Body of pancreas (tissue), 4 donors: ENCODE data around the gene PRR29. TPM values are rescaled to one million over a fixed set of nuclear protein-coding genes. Genes with fewer than 3 reads are reported as not detected.

Source experiments
- ATAC-seq: fragments of 150-250 bp; one replicate; pipeline ENCODE4 v1.9.1; 2016
- DNase-seq, 4 donors: peaks; one replicate each; pipeline ENCODE4 v3.0.0-alpha.2; 2019
- H3K27ac ChIP-seq, 4 donors: fragments of 200-600 bp; sonication (generic); 1 replicate in 3 of 4; 2 replicates in 1 of 4; pipeline versions ENCODE4 v1.5.1 to v1.6.1; 2016 to 2019; ENCODE audit warnings: mild to moderate bottlenecking in 1 of 4, mixed read lengths in 1 of 4, moderate library complexity in 1 of 4
- H3K27me3 ChIP-seq, 2 donors: fragments of 200-600 bp; sonication (generic); one replicate each; pipeline ENCODE4 v1.6.0; 2016; ENCODE audit warnings: mild to moderate bottlenecking in 1 of 2
- H3K36me3 ChIP-seq, 2 donors: fragments of 200-600 bp; sonication (generic); replicated peaks in 1 of 2; 2 replicates each; pipeline ENCODE4 v1.5.1; 2016; ENCODE audit warnings: low read depth in 2 of 2; ENCODE audit not compliant: insufficient read depth in 1 of 2
- H3K4me1 ChIP-seq: fragments of 200-600 bp; sonication (generic); one replicate; pipeline ENCODE4 v1.6.0; 2016
- H3K4me3 ChIP-seq, 2 donors: fragments of 200-600 bp; sonication (generic); 1 replicate in 1 of 2; 2 replicates in 1 of 2; pipeline ENCODE4 v1.5.1; 2016 to 2019
- H3K9me3 ChIP-seq, 3 donors: fragments of 200-600 bp; sonication (generic); 1 replicate in 2 of 3; 2 replicates in 1 of 3; pipeline ENCODE4 v1.5.1; 2016
- POLR2A ChIP-seq, 3 donors: fragments of 450-650 bp; IDR thresholded peaks; one replicate each; pipeline ENCODE4 v1.6.1; 2016; ENCODE audit warnings: antibody characterized with exemption in 3 of 3, mild to moderate bottlenecking in 2 of 3
- WGBS, 2 donors: methylation state at CpG; one replicate each; pipeline ENCODE4 v1.1.5; 2017; 5-methylcytosine and 5-hydroxymethylcytosine counted together
- intact Hi-C: fragments of 100-400 bp; cut with DNase I; formaldehyde crosslinking; loops from one replicate; pipeline ENCODE4 v1.15.1; 2023
- total RNA-seq, 2 donors: library from RNA; depleted of rRNA; stranded (reverse); fragments of >200 nt; gene quantifications; one replicate each; pipeline ENCODE4 v1.1.0, GENCODE V29; 2016
- TF ChIP-seq, protein P1 (sequence below), 7 experiments: fragments of 450-650 bp in 4 of 7; fragments of 200-600 bp in 3 of 7; sonication (generic) in 3 of 7; IDR thresholded peaks; one replicate each; pipeline ENCODE4 v1.5.1; 2016 to 2019; ENCODE audit warnings: antibody characterized with exemption in 7 of 7

Gene PRR29
- total RNA-seq, 2 donors from 2014 or later: 0.52 to 1.6 TPM

DNA sequence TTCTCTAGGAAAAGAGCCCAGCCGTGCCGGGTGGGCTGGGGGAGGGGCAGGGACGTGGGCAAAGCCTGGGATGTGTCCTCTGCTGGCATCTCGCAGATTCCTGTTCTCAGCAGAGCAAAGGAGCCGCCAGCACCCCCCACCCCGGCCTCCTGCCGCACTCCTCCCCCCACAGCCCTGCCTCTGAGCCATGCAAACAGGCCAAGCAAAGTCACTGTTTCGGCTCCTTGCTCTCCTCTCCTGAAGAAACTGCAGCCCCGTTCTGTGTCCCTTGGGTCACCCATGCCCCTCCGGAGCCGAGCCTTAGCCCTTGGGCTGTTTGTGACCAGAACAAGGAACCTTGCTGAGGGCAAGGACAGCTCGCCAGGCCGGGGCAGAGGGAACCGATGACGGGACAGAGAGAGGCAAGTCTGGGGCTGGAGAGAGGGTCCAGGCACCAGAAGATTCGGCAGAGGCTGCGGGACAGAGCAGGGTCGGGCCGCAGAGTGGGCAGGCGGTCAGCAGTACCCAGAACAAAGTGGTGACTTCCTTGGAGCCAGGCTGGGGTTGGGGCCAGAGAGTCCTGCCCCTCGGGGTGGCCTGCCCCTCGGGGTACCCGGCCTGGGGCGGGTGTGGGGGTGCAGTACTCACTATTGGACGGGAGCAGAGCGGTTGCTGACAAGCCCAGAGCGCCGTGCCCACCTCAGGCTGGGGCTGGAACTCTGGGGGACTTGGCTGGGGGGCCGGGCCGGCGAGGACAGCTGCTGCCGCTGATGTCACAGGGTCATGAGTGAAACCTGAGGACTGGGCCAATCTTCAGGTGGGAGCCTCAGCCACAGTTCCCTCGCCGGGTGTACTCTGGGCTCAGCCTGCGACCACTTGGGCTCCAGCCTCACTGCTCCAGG is 9.2 kb upstream of the PRR29 start:
- Histone ChIP-seq H3K9me3 (no peaks in the 10 kb centered on the region), H3K36me3 (no peaks in the 10 kb centered on the region), H3K4me3 (no peak overlapping the region), H3K4me1 (peaks cover 20% of the 10 kb centered on the region), H3K27ac (no peak overlapping the region), H3K27me3 (no peaks in the 10 kb centered on the region)
- intact Hi-C loops: no loop called here
- no peak for TF ChIP-seq POLR2A (IDR thresholded peaks at IDR 0.05)
- TF ChIP-seq, protein P1, sequence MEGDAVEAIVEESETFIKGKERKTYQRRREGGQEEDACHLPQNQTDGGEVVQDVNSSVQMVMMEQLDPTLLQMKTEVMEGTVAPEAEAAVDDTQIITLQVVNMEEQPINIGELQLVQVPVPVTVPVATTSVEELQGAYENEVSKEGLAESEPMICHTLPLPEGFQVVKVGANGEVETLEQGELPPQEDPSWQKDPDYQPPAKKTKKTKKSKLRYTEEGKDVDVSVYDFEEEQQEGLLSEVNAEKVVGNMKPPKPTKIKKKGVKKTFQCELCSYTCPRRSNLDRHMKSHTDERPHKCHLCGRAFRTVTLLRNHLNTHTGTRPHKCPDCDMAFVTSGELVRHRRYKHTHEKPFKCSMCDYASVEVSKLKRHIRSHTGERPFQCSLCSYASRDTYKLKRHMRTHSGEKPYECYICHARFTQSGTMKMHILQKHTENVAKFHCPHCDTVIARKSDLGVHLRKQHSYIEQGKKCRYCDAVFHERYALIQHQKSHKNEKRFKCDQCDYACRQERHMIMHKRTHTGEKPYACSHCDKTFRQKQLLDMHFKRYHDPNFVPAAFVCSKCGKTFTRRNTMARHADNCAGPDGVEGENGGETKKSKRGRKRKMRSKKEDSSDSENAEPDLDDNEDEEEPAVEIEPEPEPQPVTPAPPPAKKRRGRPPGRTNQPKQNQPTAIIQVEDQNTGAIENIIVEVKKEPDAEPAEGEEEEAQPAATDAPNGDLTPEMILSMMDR (IDR thresholded peaks at IDR 0.05): no peak
- ATAC-seq: no peak
- WGBS, 2 donors: 43 to 44% methylated on average over 23 to 33 of the region's 35 CpGs
- DNase-seq: peak in 1 of 4 donors; percentile 7

DNA sequence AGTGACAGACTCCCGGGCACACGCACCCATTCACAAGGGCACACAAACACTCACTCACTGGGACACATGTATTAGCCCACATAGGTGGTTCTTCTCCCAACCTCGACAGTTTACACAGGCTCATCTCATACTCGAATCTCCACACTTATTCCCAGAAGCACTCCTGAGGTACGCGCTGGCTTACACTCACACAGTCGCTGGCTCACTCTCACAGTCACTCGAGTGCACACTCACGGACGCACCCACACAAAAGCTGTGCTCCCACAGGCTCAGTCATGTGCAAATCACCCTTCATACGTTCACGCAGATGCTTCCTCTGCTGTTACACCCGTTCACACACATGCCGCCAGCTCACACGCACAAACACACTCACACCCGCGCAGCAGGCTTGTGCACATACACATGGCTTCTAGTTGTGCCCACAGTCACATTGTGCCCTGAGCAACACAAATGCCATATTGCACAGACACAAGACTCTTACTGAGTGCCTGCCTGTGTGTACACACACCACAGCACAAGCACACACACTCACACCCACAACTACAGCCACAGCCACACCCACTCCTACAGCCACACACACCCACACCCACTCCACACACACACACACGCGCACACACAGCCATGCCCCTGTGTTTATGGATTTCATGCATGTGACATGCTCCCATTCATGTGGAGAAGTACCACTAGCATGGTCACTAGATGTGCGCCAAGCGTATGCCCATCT is 8.4 kb upstream of the PRR29 start:
- H3K9me3 ChIP-seq: no peaks in the 10 kb centered on the region
- no peaks in the 10 kb centered on the region for H3K36me3 ChIP-seq
- DNase-seq (no peak), ATAC-seq (no peak)
- no peak overlapping the region for H3K27ac ChIP-seq
- H3K27me3 ChIP-seq: no peaks in the 10 kb centered on the region
- TF ChIP-seq POLR2A (IDR thresholded peaks at IDR 0.05): no peak
- TF ChIP-seq, protein P1 (IDR thresholded peaks at IDR 0.05): no peak
- WGBS, 2 donors: 80 to 81% methylated on average over 21 of the region's 21 CpGs
- intact Hi-C loops: no loop called here
- no peak overlapping the region for H3K4me3 ChIP-seq
- H3K4me1 ChIP-seq: peaks cover 20% of the 10 kb centered on the region

DNA sequence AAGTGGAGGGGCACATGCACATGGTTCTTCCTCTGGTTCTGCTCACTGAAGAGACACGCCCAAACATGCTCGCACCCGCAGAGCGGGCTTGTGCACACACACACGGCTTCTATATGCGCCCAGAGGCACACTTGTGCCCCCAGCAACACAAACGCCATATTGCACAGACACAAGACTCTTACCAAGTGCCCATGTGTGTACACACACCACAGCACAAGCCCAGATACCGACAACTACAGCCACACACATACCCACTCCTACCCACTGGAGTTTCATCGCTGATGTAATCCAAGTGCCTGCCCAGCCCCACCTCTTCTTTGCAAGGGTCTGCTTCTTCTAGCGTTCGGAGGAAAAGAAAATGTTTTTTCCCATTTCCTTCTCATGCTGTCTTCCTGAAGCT is 6.5 kb upstream of the PRR29 start:
- H3K4me1 ChIP-seq: peaks cover 17% of the 10 kb centered on the region

GRCh38 chr17:63993368-63993985 is 4.7 kb upstream of the PRR29 start:
- no peaks in the 10 kb centered on the region for H3K9me3 ChIP-seq
- no peak overlapping the region for H3K4me3 ChIP-seq
- DNase-seq (no peak), ATAC-seq (no peak)
- intact Hi-C loops: no loop called here
- peaks cover 21% of the 10 kb centered on the region for H3K4me1 ChIP-seq
- no peaks in the 10 kb centered on the region for H3K36me3 ChIP-seq
- peaks cover 0 to 6% of the 10 kb centered on the region in 2 donors for H3K27me3 ChIP-seq
- TF ChIP-seq POLR2A (IDR thresholded peaks at IDR 0.05): no peak
- TF ChIP-seq, protein P1 (IDR thresholded peaks at IDR 0.05): no peak
- H3K27ac ChIP-seq: no peak overlapping the region
- WGBS, 2 donors: 73 to 80% methylated on average over 2 to 3 of the region's 3 CpGs

More for the DNA sequence above, 6.5 kb upstream of the PRR29 start:
- 73 to 77% methylated on average over 11 of the region's 11 CpGs for WGBS, 2 donors
- H3K36me3 ChIP-seq: no peaks in the 10 kb centered on the region
- H3K4me3 ChIP-seq: no peak overlapping the region
- H3K27me3 ChIP-seq: no peaks in the 10 kb centered on the region
- TF ChIP-seq, protein P1 (IDR thresholded peaks at IDR 0.05): no peak
- TF ChIP-seq POLR2A (IDR thresholded peaks at IDR 0.05): no peak
- no peak for DNase-seq
- H3K27ac ChIP-seq: no peak overlapping the region
- no peak for ATAC-seq
- intact Hi-C loops: no loop called here
- no peaks in the 10 kb centered on the region for H3K9me3 ChIP-seq
